IPS DF 19.7 (cell line): ENCODE measurements around the gene LRRN1.
"Not testable (repeated sequence)": the region's sequence is repeated elsewhere in the genome, so short reads cannot be mapped to it uniquely, and the experiment has no call there.

Source experiments
- DNase-seq: peaks from one replicate; pipeline ENCODE4 v3.0.0-alpha.2; 2013; ENCODE audit warnings: low read depth, low spot score

LRRN1 gene

GRCh38 chr3:3806856-3807255 lies 7.6 kb downstream of the LRRN1 start:
- DNase-seq = no peak

GRCh38 chr3:3813013-3813412 lies 13.8 kb downstream of the LRRN1 start:
- no peak for DNase-seq

GRCh38 chr3:3815206-3815605 lies 16.0 kb downstream of the LRRN1 start:
- no peak for DNase-seq

- no peak for DNase-seq
Observed at GRCh38 chr3:3816034-3816433, 16.8 kb downstream of the LRRN1 start.

- DNase-seq = no peak
Observed at GRCh38 chr3:3817865-3818264, 18.6 kb downstream of the LRRN1 start.

- no peak for DNase-seq
Observed at GRCh38 chr3:3821777-3822176, 22.5 kb downstream of the LRRN1 start.

- DNase-seq = no peak
Observed at GRCh38 chr3:3825035-3825434, 25.8 kb downstream of the LRRN1 start.

GRCh38 chr3:3826521-3826920 lies 27.3 kb downstream of the LRRN1 start:
- DNase-seq = no peak

GRCh38 chr3:3827111-3827510 lies 27.9 kb downstream of the LRRN1 start:
- no peak for DNase-seq

GRCh38 chr3:3828417-3828816 lies 29.2 kb downstream of the LRRN1 start:
- DNase-seq = not testable (repeated sequence)

GRCh38 chr3:3836845-3837244 lies 37.6 kb downstream of the LRRN1 start:
- no peak for DNase-seq

GRCh38 chr3:3842356-3842755 lies 43.1 kb downstream of the LRRN1 start:
- DNase-seq = no peak

GRCh38 chr3:3847994-3848922 lies 49.0 kb downstream of the LRRN1 start:
- DNase-seq = no peak

GRCh38 chr3:3848923-3849275 lies 49.7 kb downstream of the LRRN1 start:
- DNase-seq = no peak

- DNase-seq = no peak
Observed at GRCh38 chr3:3851621-3852323, 52.5 kb downstream of the LRRN1 start.

GRCh38 chr3:3853544-3853943 lies 54.3 kb downstream of the LRRN1 start:
- no peak for DNase-seq

GRCh38 chr3:3855056-3855455 lies 55.8 kb downstream of the LRRN1 start:
- DNase-seq = no peak

GRCh38 chr3:3860235-3860634 lies 61.0 kb downstream of the LRRN1 start:
- no peak for DNase-seq

GRCh38 chr3:3862534-3862933 lies 63.3 kb downstream of the LRRN1 start:
- no peak for DNase-seq

GRCh38 chr3:3875491-3875890 lies 76.3 kb downstream of the LRRN1 start:
- no peak for DNase-seq

GRCh38 chr3:3881050-3881449 lies 81.8 kb downstream of the LRRN1 start:
- no peak for DNase-seq

GRCh38 chr3:3887311-3887710 lies 88.1 kb downstream of the LRRN1 start:
- not testable (repeated sequence) for DNase-seq

GRCh38 chr3:3893590-3893989 lies 94.4 kb downstream of the LRRN1 start:
- no peak for DNase-seq
